Ishikawa (cell line): Measurements from ENCODE around the gene CHORDC1.

Experiments used
- EP300 ChIP-seq: IDR thresholded peaks from 2 replicates; pipeline ENCODE4 v1.6.1; 2012; ENCODE audit warnings: borderline replicate concordance
- FOXM1 ChIP-seq: IDR thresholded peaks from 2 replicates; pipeline ENCODE4 v1.6.1; 2012; ENCODE audit warnings: low read depth, borderline replicate concordance
- RAD21 ChIP-seq: IDR thresholded peaks from 2 replicates; pipeline ENCODE4 v1.6.1; 2012; ENCODE audit warnings: low read depth
- TCF12 ChIP-seq: IDR thresholded peaks from 2 replicates; pipeline ENCODE4 v1.6.1; 2012; ENCODE audit warnings: low read depth
- YY1 ChIP-seq: IDR thresholded peaks from 2 replicates; pipeline ENCODE4 v1.6.1; 2012; ENCODE audit warnings: low read depth
- TF ChIP-seq, protein P1 (sequence below): IDR thresholded peaks from 2 replicates; pipeline ENCODE4 v1.6.1; 2012; ENCODE audit warnings: low read depth, mild to moderate bottlenecking
- TF ChIP-seq, protein P2 (sequence below): IDR thresholded peaks from 2 replicates; pipeline ENCODE4 v1.6.1; 2012

DNA sequence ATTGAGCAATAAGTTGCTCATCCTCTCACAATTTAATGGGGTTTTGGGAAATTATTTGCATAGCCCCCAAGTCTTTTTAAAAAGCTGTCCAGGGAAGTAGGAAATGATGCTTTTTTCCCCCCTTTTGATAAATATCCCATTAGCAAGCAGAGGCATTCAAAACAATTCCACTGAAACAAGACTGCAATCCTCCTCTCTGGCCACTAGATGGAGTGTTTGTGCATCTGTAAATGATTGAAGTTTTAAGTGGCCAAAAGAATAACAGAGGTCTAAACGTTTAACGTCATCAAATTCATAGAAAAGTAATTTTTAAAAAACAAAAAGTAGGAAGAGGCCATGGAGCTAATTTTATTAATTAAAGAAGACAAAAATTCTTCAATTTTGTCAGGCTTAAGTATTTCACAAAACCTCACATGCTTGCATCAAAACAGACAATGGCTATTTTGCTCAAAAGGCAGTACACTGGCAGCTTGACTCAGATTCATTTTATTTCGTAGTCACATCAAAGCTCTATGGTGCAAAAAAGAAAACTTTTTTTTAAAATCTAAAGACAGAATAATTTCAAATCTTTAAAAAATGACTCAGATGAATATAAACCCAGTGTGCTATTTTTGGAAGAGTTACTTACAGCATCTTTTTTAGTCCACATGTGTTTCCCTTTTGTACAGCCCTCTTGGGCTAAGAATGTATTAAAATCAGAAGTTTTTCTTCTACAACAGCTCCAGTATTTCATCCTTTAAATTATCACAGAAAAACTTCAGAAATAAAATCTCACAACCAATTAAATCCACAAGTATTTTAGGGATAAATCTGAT, 17.8 kb downstream of the CHORDC1 start:
- TF ChIP-seq, protein P1, sequence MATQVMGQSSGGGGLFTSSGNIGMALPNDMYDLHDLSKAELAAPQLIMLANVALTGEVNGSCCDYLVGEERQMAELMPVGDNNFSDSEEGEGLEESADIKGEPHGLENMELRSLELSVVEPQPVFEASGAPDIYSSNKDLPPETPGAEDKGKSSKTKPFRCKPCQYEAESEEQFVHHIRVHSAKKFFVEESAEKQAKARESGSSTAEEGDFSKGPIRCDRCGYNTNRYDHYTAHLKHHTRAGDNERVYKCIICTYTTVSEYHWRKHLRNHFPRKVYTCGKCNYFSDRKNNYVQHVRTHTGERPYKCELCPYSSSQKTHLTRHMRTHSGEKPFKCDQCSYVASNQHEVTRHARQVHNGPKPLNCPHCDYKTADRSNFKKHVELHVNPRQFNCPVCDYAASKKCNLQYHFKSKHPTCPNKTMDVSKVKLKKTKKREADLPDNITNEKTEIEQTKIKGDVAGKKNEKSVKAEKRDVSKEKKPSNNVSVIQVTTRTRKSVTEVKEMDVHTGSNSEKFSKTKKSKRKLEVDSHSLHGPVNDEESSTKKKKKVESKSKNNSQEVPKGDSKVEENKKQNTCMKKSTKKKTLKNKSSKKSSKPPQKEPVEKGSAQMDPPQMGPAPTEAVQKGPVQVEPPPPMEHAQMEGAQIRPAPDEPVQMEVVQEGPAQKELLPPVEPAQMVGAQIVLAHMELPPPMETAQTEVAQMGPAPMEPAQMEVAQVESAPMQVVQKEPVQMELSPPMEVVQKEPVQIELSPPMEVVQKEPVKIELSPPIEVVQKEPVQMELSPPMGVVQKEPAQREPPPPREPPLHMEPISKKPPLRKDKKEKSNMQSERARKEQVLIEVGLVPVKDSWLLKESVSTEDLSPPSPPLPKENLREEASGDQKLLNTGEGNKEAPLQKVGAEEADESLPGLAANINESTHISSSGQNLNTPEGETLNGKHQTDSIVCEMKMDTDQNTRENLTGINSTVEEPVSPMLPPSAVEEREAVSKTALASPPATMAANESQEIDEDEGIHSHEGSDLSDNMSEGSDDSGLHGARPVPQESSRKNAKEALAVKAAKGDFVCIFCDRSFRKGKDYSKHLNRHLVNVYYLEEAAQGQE = no peak
- TF ChIP-seq EP300 (no peak), RAD21 (peak; percentile 55), FOXM1 (no peak), YY1 (no peak), TCF12 (no peak)
- TF ChIP-seq, protein P2, sequence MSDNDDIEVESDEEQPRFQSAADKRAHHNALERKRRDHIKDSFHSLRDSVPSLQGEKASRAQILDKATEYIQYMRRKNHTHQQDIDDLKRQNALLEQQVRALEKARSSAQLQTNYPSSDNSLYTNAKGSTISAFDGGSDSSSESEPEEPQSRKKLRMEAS = no peak
